Gastrocnemius medialis (tissue), 4 donors: Measurements from ENCODE around the gene NOS2.

Experiments used
- POLR2A ChIP-seq, 2 donors: fragments of 450-650 bp; IDR thresholded peaks; one replicate each; pipeline ENCODE4 v1.6.1; 2017; ENCODE audit warnings: antibody characterized with exemption in 2 of 2, mild to moderate bottlenecking in 2 of 2, moderate library complexity in 2 of 2
- TF ChIP-seq, protein P1 (sequence below), 5 experiments: fragments of 450-650 bp in 3 of 5; fragments of 200-600 bp in 2 of 5; sonication (generic) in 2 of 5; IDR thresholded peaks in 4 of 5; conservative IDR thresholded peaks in 1 of 5; 1 replicate in 4 of 5; 2 replicates in 1 of 5; pipeline ENCODE4 v1.5.1; 2016 to 2019; ENCODE audit warnings: antibody characterized with exemption in 5 of 5, mild to moderate bottlenecking in 3 of 5, moderate library complexity in 3 of 5

DNA sequence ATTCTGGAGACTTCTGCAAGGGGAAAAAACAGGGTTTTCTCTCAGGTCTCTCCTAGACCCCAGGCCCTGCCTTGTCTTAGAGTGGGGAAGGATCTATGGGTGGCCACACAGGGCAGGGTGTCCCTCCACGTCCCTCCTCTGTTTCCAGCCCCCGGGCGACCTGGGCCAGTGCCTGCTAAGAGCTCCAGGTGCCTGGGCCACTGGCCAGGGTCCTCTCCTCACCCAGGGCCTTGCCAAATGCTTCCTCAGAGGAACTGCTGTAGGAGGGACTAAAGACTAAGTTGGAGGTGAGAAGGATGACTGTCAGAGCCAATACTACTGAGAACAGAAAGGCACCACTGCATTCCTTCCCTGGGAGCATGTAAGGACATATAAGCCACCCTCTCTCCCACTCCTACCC is 11.4 kb downstream of the NOS2 start:
- TF ChIP-seq, protein P1, sequence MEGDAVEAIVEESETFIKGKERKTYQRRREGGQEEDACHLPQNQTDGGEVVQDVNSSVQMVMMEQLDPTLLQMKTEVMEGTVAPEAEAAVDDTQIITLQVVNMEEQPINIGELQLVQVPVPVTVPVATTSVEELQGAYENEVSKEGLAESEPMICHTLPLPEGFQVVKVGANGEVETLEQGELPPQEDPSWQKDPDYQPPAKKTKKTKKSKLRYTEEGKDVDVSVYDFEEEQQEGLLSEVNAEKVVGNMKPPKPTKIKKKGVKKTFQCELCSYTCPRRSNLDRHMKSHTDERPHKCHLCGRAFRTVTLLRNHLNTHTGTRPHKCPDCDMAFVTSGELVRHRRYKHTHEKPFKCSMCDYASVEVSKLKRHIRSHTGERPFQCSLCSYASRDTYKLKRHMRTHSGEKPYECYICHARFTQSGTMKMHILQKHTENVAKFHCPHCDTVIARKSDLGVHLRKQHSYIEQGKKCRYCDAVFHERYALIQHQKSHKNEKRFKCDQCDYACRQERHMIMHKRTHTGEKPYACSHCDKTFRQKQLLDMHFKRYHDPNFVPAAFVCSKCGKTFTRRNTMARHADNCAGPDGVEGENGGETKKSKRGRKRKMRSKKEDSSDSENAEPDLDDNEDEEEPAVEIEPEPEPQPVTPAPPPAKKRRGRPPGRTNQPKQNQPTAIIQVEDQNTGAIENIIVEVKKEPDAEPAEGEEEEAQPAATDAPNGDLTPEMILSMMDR (IDR thresholded peaks at IDR 0.05 in 4 of 5, conservative IDR thresholded peaks at IDR 0.05 in 1 of 5): no peak
- no peak for TF ChIP-seq POLR2A (IDR thresholded peaks at IDR 0.05)
